ENCODE measurements around the gene ZNF304.

GRCh38 chr19:57374179-57374578, 23.1 kb downstream of the ZNF304 start:
- TF ChIP-seq CTCF (IDR thresholded peaks at IDR 0.05) (no peak), POLR2A (IDR thresholded peaks at IDR 0.05) (no peak), EP300 (IDR thresholded peaks at IDR 0.05) (no peak)
